ENCODE measurements around the gene TMEM19. TPM values are rescaled to one million over a fixed set of nuclear protein-coding genes. Genes with fewer than 3 reads are reported as not detected.

TMEM19 gene
- total and polyA plus RNA-seq, 2 of the 8 experiments (the other 6 are each of a cell fraction or from before 2014, with no cell fraction given) = 12.6 to 19.1 TPM

GRCh38 chr12:71708658-71709057, 22.8 kb downstream of the TMEM19 start:
- Histone ChIP-seq H3K23me2 (ENCODE audit: low read depth, low read length) (no peaks in the 10 kb centered on the region), H4K8ac (ENCODE audit: extremely low read depth, insufficient read depth, low read length) (no peak overlapping the region), H3K4ac (replicated peaks; ENCODE audit: insufficient read length, low read depth, low read length) (no peak overlapping the region), H4K5ac (ENCODE audit: insufficient read length, low read depth, low read length) (no peak overlapping the region), H2BK12ac (ENCODE audit: low read depth, low read length) (no peak overlapping the region), H3K27ac (ENCODE audit: low read depth, low read length) (no peak overlapping the region), H2BK120ac (replicated peaks; ENCODE audit: low read depth, low read length) (no peak overlapping the region), H3K23ac (ENCODE audit: insufficient read length) (no peak overlapping the region), H3K27me3 (replicated peaks in 1 of 4; ENCODE audit: control insufficient read depth in 3 of 4, extremely low read depth in 1 of 4, insufficient read depth in 3 of 4, low read length in 3 of 4) (no peaks in the 10 kb centered on the region), H4K20me1 (replicated peaks in 1 of 2; ENCODE audit: control insufficient read depth in 1 of 2, insufficient read depth in 2 of 2, low read length in 2 of 2) (no peaks in the 10 kb centered on the region), H3K18ac (ENCODE audit: extremely low read depth, low read length) (no peak overlapping the region), H2BK5ac (ENCODE audit: low read depth, low read length) (no peak overlapping the region), H2AFZ (ENCODE audit: low read length) (no peak overlapping the region), H3K4me1 (replicated peaks in 1 of 4; ENCODE audit: control insufficient read depth in 3 of 4, insufficient read depth in 4 of 4, low read length in 3 of 4) (no peaks in the 10 kb centered on the region), H3K9ac (replicated peaks in 1 of 4; ENCODE audit: extremely low read depth in 1 of 4, low read depth in 3 of 4, low read length in 3 of 4) (no peak overlapping the region), H3K14ac (ENCODE audit: insufficient read length) (no peak overlapping the region), H2BK20ac (ENCODE audit: low read length) (no peak overlapping the region), H3K36me3 (ENCODE audit: control insufficient read depth in 2 of 4, insufficient read depth in 4 of 4, low read length in 3 of 4) (no peaks in the 10 kb centered on the region), H4K91ac (replicated peaks; ENCODE audit: insufficient read length, low read length) (no peak overlapping the region), H2AK5ac (ENCODE audit: low read depth, low read length) (no peak overlapping the region), H3K4me3 (ENCODE audit: extremely low read depth in 1 of 4, insufficient read depth in 2 of 4, low read depth in 3 of 4, low read length in 4 of 4) (no peak overlapping the region), H3K56ac (replicated peaks; ENCODE audit: insufficient read length, low read depth, low read length) (no peak overlapping the region), H3K79me1 (ENCODE audit: low read depth, low read length) (no peaks in the 10 kb centered on the region), H2BK15ac (ENCODE audit: low read length) (no peak overlapping the region), H3K4me2 (ENCODE audit: insufficient read depth in 1 of 2, low read depth in 2 of 2, low read length in 2 of 2) (no peak overlapping the region), H3K9me3 (ENCODE audit: insufficient read depth in 2 of 2, low read depth in 1 of 2, low read length in 1 of 2) (no peaks in the 10 kb centered on the region), H3K79me2 (ENCODE audit: control insufficient read depth in 1 of 2, insufficient read depth in 2 of 2, low read length in 2 of 2) (no peaks in the 10 kb centered on the region)
- DNase-seq (ENCODE audit: low read depth in 1 of 2, low spot score in 2 of 2) = no peak
- TF ChIP-seq RBBP5 (IDR thresholded peaks at IDR 0.05; ENCODE audit: borderline replicate concordance, low read depth, low read length) = no peak
- TF ChIP-seq NRF1 (IDR thresholded peaks at IDR 0.05; ENCODE audit: low read depth, low read length) = no peak
- TF ChIP-seq SIX5 (IDR thresholded peaks at IDR 0.05; ENCODE audit: low read depth, low read length) = no peak
- TF ChIP-seq CREB1 (IDR thresholded peaks at IDR 0.05) = no peak
- TF ChIP-seq SP1 (IDR thresholded peaks at IDR 0.05; ENCODE audit: low read depth, low read length) = no peak
- no peak for TF ChIP-seq RNF2 (IDR thresholded peaks at IDR 0.05; ENCODE audit: borderline replicate concordance, low read depth, low read length, missing control alignments, poor library complexity, severe bottlenecking)
- no peak for TF ChIP-seq SIRT6 (IDR thresholded peaks at IDR 0.05; ENCODE audit: low read length)
- POLR2A ChIA-PET (ENCODE audit: partially characterized antibody) = interaction anchor here (1.2 to 2.5 kb wide), 3 partner anchors 9 to 46 kb away, joined by 3 to 6 read pairs (median 6); partner anchors contain the start of gene RAB21
- CTCF ChIA-PET (ENCODE audit: partially characterized antibody) = interaction anchor here (0.7 to 0.9 kb wide), 2 partner anchors 9 to 36 kb away, joined by 3 read pairs; no protein-coding TSS in a partner anchor
- WGBS, 2 experiments (ENCODE audit: extremely low coverage in 1 of 2, insufficient coverage in 1 of 2, insufficient read length in 1 of 2, insufficient replicate concordance in 2 of 2, low coverage in 1 of 2, low lambda C conversion rate in 2 of 2, missing lambda C conversion rate in 1 of 2) = 91% methylated on average over 1 of the region's 1 CpG; no CpG with 5 or more reads in 1 of the 2 experiments
- FAIRE-seq = no peak

All from H1 (cell line).